Ovary (tissue), 3 donors: ENCODE results near the gene NOXO1.

ENCODE experiments used
- EP300 ChIP-seq: sonication (generic); formaldehyde crosslinking; IDR thresholded peaks from one replicate; pipeline ENCODE4 v1.6.1; 2017; ENCODE audit warnings: antibody characterized with exemption
- POLR2A ChIP-seq: fragments of 450-650 bp; IDR thresholded peaks from one replicate; pipeline ENCODE4 v1.6.1; 2017; ENCODE audit warnings: antibody characterized with exemption, mild to moderate bottlenecking, moderate library complexity
- TF ChIP-seq, protein P1 (sequence below), 3 donors: fragments of 450-650 bp in 2 of 3; fragments of 200-600 bp in 1 of 3; IDR thresholded peaks; one replicate each; pipeline versions ENCODE4 v1.5.1 to v1.8.0; 2016 to 2022; ENCODE audit warnings: antibody characterized with exemption in 3 of 3, mild to moderate bottlenecking in 1 of 3
- donor health status: DM: no; HTN: no; CAD: no.

DNA sequence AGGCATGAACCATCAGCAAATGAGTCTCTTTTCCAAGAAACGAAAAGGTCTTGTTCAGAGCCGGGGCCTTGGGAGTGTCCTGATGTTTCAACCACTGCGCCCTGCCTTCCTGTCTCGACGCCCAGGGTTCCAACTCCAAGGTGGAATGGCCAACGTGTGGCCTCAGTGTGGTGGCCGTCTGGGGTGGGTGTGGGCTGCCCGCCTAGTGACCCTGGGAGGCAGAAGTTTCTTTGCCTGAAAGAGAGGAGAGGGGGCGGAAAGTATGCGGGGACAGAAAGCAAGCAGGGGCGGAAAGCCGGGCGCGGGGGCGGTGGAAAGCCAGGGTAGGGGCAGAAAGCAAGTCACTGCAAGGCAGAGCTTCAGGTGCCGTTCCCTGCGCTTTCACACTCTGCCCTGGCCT is 42.4 kb downstream of the NOXO1 start:
- TF ChIP-seq, protein P1, sequence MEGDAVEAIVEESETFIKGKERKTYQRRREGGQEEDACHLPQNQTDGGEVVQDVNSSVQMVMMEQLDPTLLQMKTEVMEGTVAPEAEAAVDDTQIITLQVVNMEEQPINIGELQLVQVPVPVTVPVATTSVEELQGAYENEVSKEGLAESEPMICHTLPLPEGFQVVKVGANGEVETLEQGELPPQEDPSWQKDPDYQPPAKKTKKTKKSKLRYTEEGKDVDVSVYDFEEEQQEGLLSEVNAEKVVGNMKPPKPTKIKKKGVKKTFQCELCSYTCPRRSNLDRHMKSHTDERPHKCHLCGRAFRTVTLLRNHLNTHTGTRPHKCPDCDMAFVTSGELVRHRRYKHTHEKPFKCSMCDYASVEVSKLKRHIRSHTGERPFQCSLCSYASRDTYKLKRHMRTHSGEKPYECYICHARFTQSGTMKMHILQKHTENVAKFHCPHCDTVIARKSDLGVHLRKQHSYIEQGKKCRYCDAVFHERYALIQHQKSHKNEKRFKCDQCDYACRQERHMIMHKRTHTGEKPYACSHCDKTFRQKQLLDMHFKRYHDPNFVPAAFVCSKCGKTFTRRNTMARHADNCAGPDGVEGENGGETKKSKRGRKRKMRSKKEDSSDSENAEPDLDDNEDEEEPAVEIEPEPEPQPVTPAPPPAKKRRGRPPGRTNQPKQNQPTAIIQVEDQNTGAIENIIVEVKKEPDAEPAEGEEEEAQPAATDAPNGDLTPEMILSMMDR (IDR thresholded peaks at IDR 0.05): no peak
- no peak for TF ChIP-seq POLR2A
- no peak for TF ChIP-seq EP300
